DMS79 (cell line): ENCODE measurements around the gene RUSC1.
"Not testable (repeated sequence)": the region's sequence is repeated elsewhere in the genome, so short reads cannot be mapped to it uniquely, and the experiment has no call there.

Experiments used
- DNase-seq: peaks from one replicate; lab custom pipeline; 2025; lab: John Stamatoyannopoulos, UW

Gene RUSC1

GRCh38 chr1:155324037-155324716, 3.5 kb downstream of the RUSC1 start:
- peak; percentile 89 for DNase-seq

DNA sequence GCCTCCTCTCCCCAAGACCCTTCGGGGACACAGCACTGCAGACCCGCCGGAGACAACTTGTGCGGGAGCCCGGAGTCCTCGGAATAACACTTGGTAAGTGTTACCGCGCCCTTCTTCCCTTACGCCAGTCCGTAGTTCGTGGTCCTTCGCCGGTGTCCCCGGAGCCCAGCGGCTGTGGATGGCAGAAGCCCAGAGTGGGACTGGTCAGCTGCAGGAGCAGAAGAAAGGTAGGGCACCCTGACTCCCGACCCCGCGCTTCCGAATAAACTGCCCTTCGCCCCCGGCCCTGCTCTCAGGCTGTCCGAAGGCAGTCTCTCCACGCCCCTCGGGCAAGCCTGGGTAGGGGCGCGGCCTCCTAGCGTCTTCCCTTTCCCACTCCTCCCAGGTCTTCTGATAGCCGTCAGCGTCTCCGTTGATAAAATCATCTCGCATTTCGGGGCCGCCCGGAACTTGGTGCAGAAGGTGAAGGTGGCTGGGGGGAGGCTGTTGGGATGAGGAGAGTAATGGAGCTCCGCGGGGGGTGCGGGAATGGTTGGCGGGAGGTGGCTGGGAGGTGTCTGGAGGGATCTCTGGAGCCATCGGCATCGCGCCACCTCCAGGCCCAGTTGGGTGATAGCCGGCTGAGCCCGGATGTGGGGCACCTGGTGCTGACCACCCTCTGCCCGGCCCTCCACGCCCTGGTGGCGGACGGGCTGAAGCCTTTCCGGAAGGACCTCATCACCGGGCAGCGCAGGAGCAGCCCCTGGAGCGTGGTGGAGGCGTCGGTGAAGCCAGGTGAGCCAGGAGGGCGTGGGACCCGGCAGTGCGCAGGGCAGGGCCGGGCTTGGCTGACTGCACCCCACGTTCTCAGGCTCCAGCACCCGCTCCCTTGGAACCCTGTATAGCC, 4.3 kb downstream of the RUSC1 start:
- DNase-seq, result peak; percentile 8

DNA sequence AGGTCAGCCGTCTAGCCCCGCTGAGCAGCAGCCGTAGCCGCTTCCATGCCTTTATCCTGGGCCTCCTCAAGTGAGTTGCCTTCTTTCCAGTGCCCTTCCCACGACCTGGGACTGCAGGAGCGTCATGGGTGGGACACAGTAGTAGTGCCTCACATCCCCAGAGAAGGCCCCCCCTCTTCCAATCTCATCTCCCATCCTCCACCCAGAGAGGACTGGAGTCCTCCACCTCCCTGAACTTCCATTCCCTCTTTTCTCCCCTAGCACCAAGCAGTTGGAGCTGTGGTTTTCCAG, 4.9 kb downstream of the RUSC1 start:
- DNase-seq, result no peak

- DNase-seq, result no peak
These were observed 5.4 kb downstream of the RUSC1 start for GRCh38 chr1:155326020-155326526.

- no peak for DNase-seq
These were observed 5.9 kb downstream of the RUSC1 start for GRCh38 chr1:155326631-155327037.

DNA sequence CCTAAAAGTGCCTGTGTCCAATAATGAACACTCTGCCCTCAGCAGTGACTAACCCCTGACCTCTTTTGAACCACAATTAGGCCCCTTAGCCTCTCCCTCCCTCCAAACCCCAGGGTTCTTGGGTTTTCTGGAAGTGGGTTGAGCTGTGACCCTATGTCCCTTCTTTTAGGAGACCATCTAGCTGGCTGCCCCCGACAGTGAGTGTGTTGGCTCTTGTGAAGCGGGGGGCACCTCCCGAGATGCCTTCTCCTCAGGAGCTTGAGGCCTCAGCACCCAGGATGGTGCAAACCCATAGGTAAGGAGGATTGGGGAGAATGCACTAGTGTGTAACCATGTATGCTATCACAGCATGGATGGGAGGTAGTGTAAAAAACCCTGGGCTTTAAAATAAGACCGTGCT, 7.3 kb downstream of the RUSC1 start:
- DNase-seq, result no peak

GRCh38 chr1:155328856-155329255, 8.2 kb downstream of the RUSC1 start:
- DNase-seq, result not testable (repeated sequence)

GRCh38 chr1:155329980-155330598, 9.4 kb downstream of the RUSC1 start:
- DNase-seq, result peak; percentile 37

- no peak for DNase-seq
These were observed 14.3 kb downstream of the RUSC1 start for GRCh38 chr1:155334962-155335361.

GRCh38 chr1:155339515-155340097, 18.9 kb downstream of the RUSC1 start:
- no peak for DNase-seq

GRCh38 chr1:155342842-155343241, 22.1 kb downstream of the RUSC1 start:
- DNase-seq, result no peak

DNA sequence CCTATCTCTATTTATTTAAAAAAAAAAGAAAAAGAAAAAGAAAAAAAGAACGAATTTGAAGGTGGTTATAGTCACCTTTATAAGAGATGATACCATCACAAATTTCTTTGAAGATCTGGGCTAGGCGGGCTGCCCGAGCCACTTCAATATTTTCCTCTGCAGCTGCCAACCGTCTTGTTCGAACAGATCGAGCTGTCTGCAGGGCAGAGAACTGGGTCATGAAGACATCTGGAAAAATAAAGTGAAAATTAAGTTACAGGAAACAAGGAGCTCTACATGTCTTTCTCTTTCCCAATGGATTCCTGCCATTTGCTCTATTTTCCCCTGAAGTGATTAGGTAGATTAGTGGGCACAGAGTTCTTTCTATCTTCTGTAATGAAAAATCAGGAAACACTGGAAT, 31.9 kb downstream of the RUSC1 start:
- no peak for DNase-seq

DNA sequence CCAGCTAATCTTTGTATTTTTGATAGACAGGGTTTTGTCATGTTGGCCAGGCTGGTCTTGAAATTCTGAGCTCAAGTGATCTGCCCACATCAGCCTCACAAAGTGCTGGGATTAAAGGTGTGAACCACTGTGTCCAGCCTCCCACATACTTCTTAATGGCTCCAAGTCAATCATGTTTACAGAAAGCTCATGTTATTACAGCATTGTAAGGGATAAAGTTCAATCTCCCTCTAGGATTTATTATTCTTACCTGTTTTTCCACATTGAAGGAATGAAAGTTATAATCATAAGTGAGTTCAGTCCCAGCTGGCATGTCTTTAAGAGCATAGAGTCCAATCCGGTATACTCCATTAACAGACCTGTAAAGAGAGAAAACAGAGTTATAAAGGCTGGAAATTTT, 39.4 kb downstream of the RUSC1 start:
- DNase-seq, result no peak

DNA sequence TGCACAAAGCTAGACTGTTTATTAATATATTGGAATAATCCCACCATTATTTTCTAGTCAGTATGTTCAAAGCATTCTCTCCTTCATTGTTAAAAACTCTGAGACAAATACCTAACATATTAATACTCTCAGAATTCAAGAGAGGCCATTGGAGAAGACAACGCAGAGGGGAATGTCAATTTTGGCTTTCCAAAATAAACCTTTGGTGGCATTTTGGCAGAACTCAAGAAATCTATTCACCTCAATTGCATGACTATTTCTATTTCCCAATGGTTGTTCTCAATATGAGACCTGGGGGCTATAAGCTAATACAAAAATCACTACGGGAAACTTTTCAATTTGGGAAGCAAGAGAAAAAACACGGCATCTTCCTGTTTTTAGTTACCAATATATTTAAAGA, 58.5 kb downstream of the RUSC1 start:
- DNase-seq, result no peak

DNA sequence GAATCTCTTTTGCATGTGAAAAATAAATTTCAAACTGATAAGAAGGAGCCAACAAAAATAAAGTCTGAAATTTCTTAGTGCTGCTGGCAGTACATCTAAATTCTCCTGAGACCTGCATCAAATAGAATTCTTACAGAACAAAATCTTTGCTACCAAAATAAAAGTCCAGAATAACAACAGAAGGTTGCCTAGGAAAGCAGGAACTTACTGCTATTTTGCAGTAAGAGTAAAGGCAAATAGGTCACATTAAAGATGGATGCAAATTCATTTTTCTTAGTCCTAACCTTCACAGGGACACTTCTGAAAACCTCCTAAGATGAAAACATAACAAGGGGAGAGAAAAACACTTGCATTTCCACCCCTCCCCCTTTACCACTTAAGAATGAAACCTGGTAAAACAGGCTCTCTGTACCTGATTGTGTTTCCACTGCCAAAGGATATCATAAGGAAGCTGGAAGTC, 59.0 kb downstream of the RUSC1 start:
- DNase-seq, result peak; percentile 10
